Keratinocyte (primary cell): ENCODE results near the gene HCRT. TPM values are rescaled to one million over a fixed set of nuclear protein-coding genes. Genes with fewer than 3 reads are reported as not detected.

Experiments
- DNase-seq: peaks from one replicate; pipeline ENCODE4 v3.0.0-alpha.2; 2011; ENCODE audit warnings: low read depth, missing footprints, low spot score
- FAIRE-seq: peaks from 2 replicates; lab custom pipeline; 2011; peaks lifted over from hg19 to GRCh38; lab: Jason Lieb, UNC
- H2AFZ ChIP-seq: 2 replicates; pipeline ENCODE4 v1.6.0; 2012; ENCODE audit warnings: low read length, control low read depth, inconsistent platforms; ENCODE audit not compliant: control insufficient read depth
- H3K27ac ChIP-seq: 2 replicates; pipeline ENCODE4 v1.5.1; 2011; ENCODE audit warnings: low read length; ENCODE audit not compliant: control insufficient read depth, insufficient read depth
- H3K27me3 ChIP-seq: 3 replicates; pipeline ENCODE4 v1.6.0; 2011; ENCODE audit warnings: low read length; ENCODE audit not compliant: control insufficient read depth, insufficient read depth; ENCODE audit errors: extremely low read depth
- H3K36me3 ChIP-seq, 2 experiments: 2 replicates in 1 of 2; 3 replicates in 1 of 2; pipeline ENCODE4 v1.5.1; 2011; ENCODE audit warnings: low read length in 2 of 2, mild to moderate bottlenecking in 1 of 2; ENCODE audit not compliant: control insufficient read depth in 2 of 2, insufficient read depth in 2 of 2; ENCODE audit errors: extremely low read depth in 1 of 2
- H3K4me1 ChIP-seq: 3 replicates; pipeline ENCODE4 v1.5.1; 2011; ENCODE audit warnings: low read length; ENCODE audit not compliant: control insufficient read depth, insufficient read depth; ENCODE audit errors: extremely low read depth
- H3K4me2 ChIP-seq: 3 replicates; pipeline ENCODE4 v1.6.0; 2011; ENCODE audit warnings: low read depth, low read length; ENCODE audit not compliant: control insufficient read depth, insufficient read depth; ENCODE audit errors: extremely low read depth
- H3K4me3 ChIP-seq, 3 experiments: fragments of 200-600 bp in 1 of 3; sonication (generic) in 1 of 3; 2 replicates in 2 of 3; 3 replicates in 1 of 3; pipeline ENCODE4 v1.5.1; 2011 to 2016; ENCODE audit warnings: low read length in 3 of 3, mild to moderate bottlenecking in 3 of 3, control low read depth in 2 of 3, inconsistent platforms in 1 of 3, low read depth in 1 of 3, mixed read lengths in 1 of 3, mixed run types in 1 of 3, moderate library complexity in 1 of 3; ENCODE audit not compliant: control insufficient read depth in 2 of 3, insufficient read depth in 2 of 3; ENCODE audit errors: extremely low read depth in 1 of 3
- H3K79me2 ChIP-seq: 2 replicates; pipeline ENCODE4 v1.6.0; 2012; ENCODE audit warnings: low read length; ENCODE audit not compliant: control insufficient read depth, insufficient read depth
- H3K9ac ChIP-seq: 3 replicates; pipeline ENCODE4 v1.6.0; 2011; ENCODE audit warnings: low read length; ENCODE audit not compliant: control insufficient read depth, insufficient read depth; ENCODE audit errors: extremely low read depth
- H3K9me1 ChIP-seq: 3 replicates; pipeline ENCODE4 v1.6.0; 2011; ENCODE audit warnings: low read length; ENCODE audit not compliant: control insufficient read depth, insufficient read depth; ENCODE audit errors: extremely low read depth
- H3K9me3 ChIP-seq: 2 replicates; pipeline ENCODE4 v1.5.1; 2012; ENCODE audit warnings: low read depth, low read length; ENCODE audit not compliant: control insufficient read depth
- H4K20me1 ChIP-seq: 3 replicates; pipeline ENCODE4 v1.6.0; 2011; ENCODE audit warnings: low read length; ENCODE audit not compliant: control insufficient read depth, insufficient read depth; ENCODE audit errors: extremely low read depth
- EZH2 ChIP-seq: IDR thresholded peaks from one replicate; pipeline ENCODE4 v1.6.1; 2012; ENCODE audit warnings: inconsistent platforms, mild to moderate bottlenecking, low read length, moderate library complexity
- dilution Hi-C: fragments of 300-500 bp; cut with MboI; formaldehyde crosslinking; loops from one replicate; pipeline ENCODE4 v1.7.0; 2020; ENCODE audit warnings: low sequenced_read_pairs; ENCODE audit not compliant: extremely low pct_ligation_motif_present
- polyA plus RNA-seq, 5 experiments: library from polyadenylated mRNA; depleted of rRNA in 3 of 5; stranded (reverse) in 3 of 5; stranded (forward) in 1 of 5; unstranded in 1 of 5; fragments of >200 nt; gene quantifications; 1 replicate in 1 of 5; 2 replicates in 3 of 5; 3 replicates in 1 of 5; pipeline versions ENCODE4 v1.2.1 to v1.2.3, GENCODE V29; 2011 to 2012; ENCODE audit warnings: missing spikeins in 2 of 5, low read depth in 1 of 5, low replicate concordance in 1 of 5
- TF ChIP-seq, protein P1 (sequence below), 3 experiments: IDR thresholded peaks in 1 of 3; conservative IDR thresholded peaks in 1 of 3; optimal IDR thresholded peaks in 1 of 3; 2 replicates in 2 of 3; 3 replicates in 1 of 3; pipeline versions ENCODE3 to v1.5.1; 2011; ENCODE audit warnings: low read length in 3 of 3, mild to moderate bottlenecking in 3 of 3, moderate library complexity in 2 of 3, control low read depth in 1 of 3, inconsistent platforms in 1 of 3; ENCODE audit not compliant: insufficient read depth in 2 of 3; ENCODE audit errors: extremely low read depth in 1 of 3

Gene HCRT
- polyA plus RNA-seq, 1 donor (not counting 4 experiments of a cell fraction or from before 2014, with no cell fraction given) = not detected

- H2AFZ ChIP-seq = no peak overlapping the region
- H3K9me1 ChIP-seq = no peaks in the 10 kb centered on the region
- no peaks in the 10 kb centered on the region for H4K20me1 ChIP-seq
- FAIRE-seq = no peak
- H3K4me3 ChIP-seq = no peak overlapping the region
- no peak overlapping the region for H3K27ac ChIP-seq
- TF ChIP-seq EZH2 = no peak
- TF ChIP-seq, protein P1, sequence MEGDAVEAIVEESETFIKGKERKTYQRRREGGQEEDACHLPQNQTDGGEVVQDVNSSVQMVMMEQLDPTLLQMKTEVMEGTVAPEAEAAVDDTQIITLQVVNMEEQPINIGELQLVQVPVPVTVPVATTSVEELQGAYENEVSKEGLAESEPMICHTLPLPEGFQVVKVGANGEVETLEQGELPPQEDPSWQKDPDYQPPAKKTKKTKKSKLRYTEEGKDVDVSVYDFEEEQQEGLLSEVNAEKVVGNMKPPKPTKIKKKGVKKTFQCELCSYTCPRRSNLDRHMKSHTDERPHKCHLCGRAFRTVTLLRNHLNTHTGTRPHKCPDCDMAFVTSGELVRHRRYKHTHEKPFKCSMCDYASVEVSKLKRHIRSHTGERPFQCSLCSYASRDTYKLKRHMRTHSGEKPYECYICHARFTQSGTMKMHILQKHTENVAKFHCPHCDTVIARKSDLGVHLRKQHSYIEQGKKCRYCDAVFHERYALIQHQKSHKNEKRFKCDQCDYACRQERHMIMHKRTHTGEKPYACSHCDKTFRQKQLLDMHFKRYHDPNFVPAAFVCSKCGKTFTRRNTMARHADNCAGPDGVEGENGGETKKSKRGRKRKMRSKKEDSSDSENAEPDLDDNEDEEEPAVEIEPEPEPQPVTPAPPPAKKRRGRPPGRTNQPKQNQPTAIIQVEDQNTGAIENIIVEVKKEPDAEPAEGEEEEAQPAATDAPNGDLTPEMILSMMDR (optimal IDR thresholded peaks at IDR 0.05 in 1 of 3, IDR thresholded peaks at IDR 0.05 in 1 of 3, conservative IDR thresholded peaks at IDR 0.05 in 1 of 3; ENCODE audit: extremely low read depth in 1 of 3, insufficient read depth in 2 of 3, low read length in 3 of 3) = no peak
- no peaks in the 10 kb centered on the region for H3K9me3 ChIP-seq
- no peaks in the 10 kb centered on the region for H3K79me2 ChIP-seq
- no peak overlapping the region for H3K4me2 ChIP-seq
- H3K36me3 ChIP-seq = no peaks in the 10 kb centered on the region
- no peak overlapping the region for H3K9ac ChIP-seq
- peaks cover 35% of the 10 kb centered on the region for H3K27me3 ChIP-seq
- dilution Hi-C loops = no loop called here
- DNase-seq = no peak
- H3K4me1 ChIP-seq = no peaks in the 10 kb centered on the region
Observed at GRCh38 chr17:42177684-42178083, 7.6 kb downstream of the HCRT start.

DNA sequence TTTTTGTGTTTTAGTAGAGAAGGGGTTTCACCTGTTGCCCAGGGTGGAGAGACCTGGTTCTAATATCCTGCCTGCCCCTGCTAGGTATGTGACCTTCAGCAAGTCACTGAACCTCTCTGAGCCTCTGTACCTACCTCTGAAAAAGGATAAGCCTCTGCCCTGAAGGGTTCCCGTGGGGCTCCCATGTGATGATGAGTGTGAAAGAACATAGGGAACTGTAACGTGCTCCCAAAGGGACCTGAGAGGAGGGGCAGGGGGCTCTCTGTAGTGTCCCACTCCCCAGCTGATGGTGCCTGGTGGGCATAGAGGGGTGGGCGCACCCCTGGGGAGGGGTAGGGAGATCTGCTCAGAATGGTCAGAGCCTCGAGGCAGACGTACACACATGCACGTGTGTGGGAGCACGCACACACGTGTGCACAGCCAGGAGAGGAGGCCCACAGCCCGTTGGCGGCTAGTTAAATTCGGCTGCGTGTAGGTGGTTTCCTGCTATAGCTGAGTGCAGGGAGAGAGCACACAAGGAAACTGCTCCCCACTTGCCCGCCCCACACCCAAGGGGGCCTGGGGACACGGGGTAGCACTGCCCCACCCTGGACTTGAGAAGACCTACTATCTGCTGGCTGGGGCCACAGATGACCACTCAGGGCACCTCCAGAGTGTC lies 11.0 kb downstream of the HCRT start:
- DNase-seq = no peak
- no peak overlapping the region for H3K9ac ChIP-seq
- H3K27me3 ChIP-seq = peaks cover 20% of the 10 kb centered on the region
- no peaks in the 10 kb centered on the region for H3K79me2 ChIP-seq
- no peak overlapping the region for H3K27ac ChIP-seq
- dilution Hi-C loops = no loop called here
- no peaks in the 10 kb centered on the region for H4K20me1 ChIP-seq
- no peak overlapping the region for H3K4me3 ChIP-seq
- H3K4me1 ChIP-seq = peaks cover 3% of the 10 kb centered on the region
- no peaks in the 10 kb centered on the region for H3K36me3 ChIP-seq
- H3K9me1 ChIP-seq = no peaks in the 10 kb centered on the region
- no peak for TF ChIP-seq EZH2
- TF ChIP-seq, protein P1 (optimal IDR thresholded peaks at IDR 0.05 in 1 of 3, IDR thresholded peaks at IDR 0.05 in 1 of 3, conservative IDR thresholded peaks at IDR 0.05 in 1 of 3; ENCODE audit: extremely low read depth in 1 of 3, insufficient read depth in 2 of 3, low read length in 3 of 3) = no peak
- H2AFZ ChIP-seq = no peak overlapping the region
- no peak for FAIRE-seq
- no peak overlapping the region for H3K4me2 ChIP-seq
- H3K9me3 ChIP-seq = no peaks in the 10 kb centered on the region
